Mesothelial cell of epicardium (in vitro differentiated cells): ENCODE results near the gene EXOC4. TPM values are rescaled to one million over a fixed set of nuclear protein-coding genes. Genes with fewer than 3 reads are reported as not detected.

Source experiments
- DNase-seq, 2 experiments: peaks; one replicate each; pipeline ENCODE4 v3.0.0; 2021; ENCODE audit warnings: low spot score in 2 of 2; ENCODE audit not compliant: unreplicated experiment in 2 of 2
- H3K27ac Mint-ChIP-seq: 2 replicates; pipeline ENCODE4 v1.8.0; 2021; ENCODE audit warnings: mixed read lengths
- H3K27me3 Mint-ChIP-seq: 2 replicates; pipeline ENCODE4 v1.8.0; 2021; ENCODE audit warnings: low read depth, mixed read lengths
- H3K36me3 Mint-ChIP-seq: 2 replicates; pipeline ENCODE4 v1.8.0; 2021; ENCODE audit warnings: mixed read lengths
- H3K4me1 Mint-ChIP-seq: 2 replicates; pipeline ENCODE4 v1.8.0; 2021; ENCODE audit warnings: mixed read lengths
- H3K4me3 Mint-ChIP-seq: 2 replicates; pipeline ENCODE4 v1.8.0; 2021; ENCODE audit warnings: mild to moderate bottlenecking, moderate library complexity, mixed read lengths
- H3K9me3 Mint-ChIP-seq: 2 replicates; pipeline ENCODE4 v1.8.0; 2021; ENCODE audit warnings: mixed read lengths
- total RNA-seq: library from RNA; stranded (reverse); gene quantifications from 3 replicates; pipeline ENCODE4 v1.2.1, GENCODE V29; 2021
- TF ChIP-seq, protein P1 (sequence below): fragments of 200-600 bp; sonication (generic); IDR thresholded peaks from one replicate; pipeline ENCODE4 v1.5.0; 2021; ENCODE audit warnings: antibody characterized with exemption; ENCODE audit not compliant: unreplicated experiment

Gene EXOC4
- total RNA-seq, 1 donor from 2014 or later, result 105 TPM

DNA sequence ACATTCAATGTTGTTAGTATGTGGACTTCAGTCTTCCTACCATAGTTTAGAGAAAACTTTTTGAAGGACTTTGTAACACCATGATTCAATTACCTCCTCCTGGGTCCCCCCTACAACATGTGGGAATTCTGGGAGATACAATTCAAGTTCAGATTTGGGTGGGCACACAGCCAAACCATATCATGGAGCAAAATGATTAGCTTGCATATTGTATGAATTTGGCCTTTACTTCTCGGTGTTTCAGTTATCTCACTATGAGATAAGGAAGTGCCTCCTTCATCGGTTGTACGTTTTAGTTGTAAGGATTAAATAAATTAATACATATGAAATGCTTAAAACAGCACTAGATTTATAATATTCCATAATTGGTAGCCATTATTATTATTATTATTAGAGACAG, 428.7 kb downstream of the EXOC4 start:
- Mint-ChIP-seq H3K4me3 (no peak overlapping the region), H3K36me3 (peaks cover 2% of the 10 kb centered on the region), H3K27me3 (no peaks in the 10 kb centered on the region), H3K9me3 (peaks cover 3% of the 10 kb centered on the region), H3K4me1 (peaks cover 14% of the 10 kb centered on the region), H3K27ac (no peak overlapping the region)
- TF ChIP-seq, protein P1, sequence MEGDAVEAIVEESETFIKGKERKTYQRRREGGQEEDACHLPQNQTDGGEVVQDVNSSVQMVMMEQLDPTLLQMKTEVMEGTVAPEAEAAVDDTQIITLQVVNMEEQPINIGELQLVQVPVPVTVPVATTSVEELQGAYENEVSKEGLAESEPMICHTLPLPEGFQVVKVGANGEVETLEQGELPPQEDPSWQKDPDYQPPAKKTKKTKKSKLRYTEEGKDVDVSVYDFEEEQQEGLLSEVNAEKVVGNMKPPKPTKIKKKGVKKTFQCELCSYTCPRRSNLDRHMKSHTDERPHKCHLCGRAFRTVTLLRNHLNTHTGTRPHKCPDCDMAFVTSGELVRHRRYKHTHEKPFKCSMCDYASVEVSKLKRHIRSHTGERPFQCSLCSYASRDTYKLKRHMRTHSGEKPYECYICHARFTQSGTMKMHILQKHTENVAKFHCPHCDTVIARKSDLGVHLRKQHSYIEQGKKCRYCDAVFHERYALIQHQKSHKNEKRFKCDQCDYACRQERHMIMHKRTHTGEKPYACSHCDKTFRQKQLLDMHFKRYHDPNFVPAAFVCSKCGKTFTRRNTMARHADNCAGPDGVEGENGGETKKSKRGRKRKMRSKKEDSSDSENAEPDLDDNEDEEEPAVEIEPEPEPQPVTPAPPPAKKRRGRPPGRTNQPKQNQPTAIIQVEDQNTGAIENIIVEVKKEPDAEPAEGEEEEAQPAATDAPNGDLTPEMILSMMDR, result no peak
- DNase-seq, result no peak

DNA sequence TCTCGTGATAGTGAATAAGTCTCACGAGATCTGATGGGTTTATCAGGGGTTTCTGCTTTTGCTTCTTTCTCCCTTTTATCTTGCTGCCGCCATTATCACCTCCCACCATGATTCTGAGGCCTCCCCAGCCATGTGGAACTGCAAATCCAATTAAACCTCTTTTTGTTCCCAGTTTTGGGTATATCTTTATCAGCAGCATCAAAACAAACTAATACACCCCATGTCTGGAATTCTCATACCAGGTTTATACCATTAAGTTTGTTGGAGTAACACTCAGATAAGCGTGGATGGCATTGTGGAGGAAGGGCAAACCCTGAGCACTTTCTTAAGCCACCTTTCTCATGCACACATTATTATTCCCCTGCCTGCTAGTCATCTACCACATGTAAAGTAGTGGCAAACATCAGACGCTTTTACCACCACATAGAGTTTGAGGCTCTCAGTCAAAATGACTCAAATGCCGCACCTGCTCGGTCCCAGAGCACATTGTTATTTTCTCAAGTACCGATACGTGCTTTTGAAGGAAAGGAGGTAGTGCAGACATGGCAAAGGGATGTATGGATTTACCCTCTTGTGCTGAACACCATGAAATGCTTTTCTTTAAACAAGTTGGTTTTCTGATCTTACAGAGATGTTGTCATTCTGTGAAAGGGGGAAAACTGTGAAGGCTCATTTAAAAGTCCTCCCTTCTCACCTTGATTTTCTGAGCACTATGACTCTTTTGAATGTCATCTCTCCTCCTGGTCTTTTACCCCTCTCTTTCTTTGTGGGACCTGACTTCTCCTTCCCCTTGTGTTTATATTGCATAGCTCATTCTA, 429.7 kb downstream of the EXOC4 start:
- Mint-ChIP-seq H3K4me1 (peaks cover 7% of the 10 kb centered on the region), H3K4me3 (no peak overlapping the region), H3K9me3 (peaks cover 5% of the 10 kb centered on the region), H3K27ac (no peak overlapping the region), H3K36me3 (peaks cover 2% of the 10 kb centered on the region), H3K27me3 (no peaks in the 10 kb centered on the region)
- TF ChIP-seq, protein P1, result no peak
- DNase-seq, result no peak

DNA sequence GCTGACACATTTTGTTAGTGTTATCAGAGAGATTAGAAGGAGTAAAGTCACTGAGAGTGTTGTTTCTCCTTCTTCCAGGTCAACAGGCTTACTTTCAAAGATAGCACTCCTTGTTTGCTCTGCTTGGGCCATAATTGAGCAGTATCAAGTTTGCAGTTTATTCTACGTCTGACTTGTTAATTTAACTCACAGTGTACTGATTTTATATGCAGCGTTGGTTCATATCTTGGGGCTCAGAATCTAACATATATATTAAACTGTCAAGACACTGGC, 430.2 kb downstream of the EXOC4 start:
- no peak overlapping the region for H3K4me3 Mint-ChIP-seq
- no peak for DNase-seq
- peaks cover 5% of the 10 kb centered on the region for H3K9me3 Mint-ChIP-seq
- no peak overlapping the region for H3K27ac Mint-ChIP-seq
- TF ChIP-seq, protein P1, result no peak
- peaks cover 2% of the 10 kb centered on the region for H3K36me3 Mint-ChIP-seq
- H3K27me3 Mint-ChIP-seq, result no peaks in the 10 kb centered on the region
- peaks cover 6% of the 10 kb centered on the region for H3K4me1 Mint-ChIP-seq

DNA sequence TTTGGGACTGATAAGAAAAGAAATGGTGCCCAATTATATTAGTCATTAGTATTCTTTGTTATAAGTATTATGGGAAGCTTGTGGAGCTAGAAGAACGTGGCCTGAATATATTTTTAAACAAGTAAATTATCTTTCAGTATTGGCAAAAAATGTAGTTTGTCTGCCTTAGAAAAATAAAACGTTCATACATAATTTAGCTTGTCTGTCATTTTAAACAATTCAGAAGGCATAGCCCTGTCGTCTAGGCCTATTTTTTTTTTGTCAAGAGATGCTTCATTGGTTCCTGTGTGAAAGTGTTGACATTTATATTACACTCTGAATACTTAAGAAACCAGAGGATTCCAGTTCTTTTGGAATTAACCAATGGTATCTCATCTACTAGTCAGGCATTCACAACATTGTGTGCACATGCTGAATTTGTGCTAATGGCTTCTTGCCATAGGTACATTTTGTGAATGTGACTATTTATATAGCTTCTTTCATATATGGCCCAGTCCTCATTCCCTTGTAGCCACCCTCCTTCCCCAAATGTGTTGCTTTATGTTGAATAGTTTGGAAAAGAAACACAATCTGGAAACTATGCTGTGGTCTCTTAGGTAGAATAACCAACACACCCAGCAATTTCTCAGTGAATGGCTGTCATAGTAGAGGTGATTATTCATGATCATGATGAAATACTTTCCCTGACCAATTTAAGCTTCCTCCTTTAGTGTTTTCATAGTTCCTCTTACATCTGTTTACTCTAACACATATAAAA, 435.8 kb downstream of the EXOC4 start:
- no peak for DNase-seq
- H3K4me3 Mint-ChIP-seq, result no peak overlapping the region
- TF ChIP-seq, protein P1, result no peak
- peaks cover 2% of the 10 kb centered on the region for H3K36me3 Mint-ChIP-seq
- no peaks in the 10 kb centered on the region for H3K27me3 Mint-ChIP-seq
- peaks cover 5% of the 10 kb centered on the region for H3K9me3 Mint-ChIP-seq
- H3K27ac Mint-ChIP-seq, result no peak overlapping the region
- H3K4me1 Mint-ChIP-seq, result no peaks in the 10 kb centered on the region

DNA sequence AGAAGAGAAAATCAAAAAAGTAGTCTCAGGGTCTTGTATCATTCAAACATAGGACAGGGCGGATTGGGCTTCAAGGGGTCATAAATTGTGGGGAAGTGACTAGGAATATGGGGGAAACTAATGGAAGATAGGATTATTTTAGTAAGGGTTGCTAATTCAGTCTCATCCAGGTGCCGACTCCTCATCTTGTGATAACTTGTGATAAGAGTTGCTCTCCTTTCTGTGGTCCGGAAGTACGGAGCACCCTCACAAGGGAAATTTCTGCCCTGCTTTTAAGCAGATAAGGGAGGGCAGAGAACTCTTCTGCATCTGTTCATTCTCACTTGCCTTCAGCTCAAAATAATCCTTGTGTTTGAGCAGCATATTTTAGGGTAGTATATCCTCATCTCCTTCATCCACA, 437.9 kb downstream of the EXOC4 start:
- H3K4me1 Mint-ChIP-seq, result no peaks in the 10 kb centered on the region
- H3K9me3 Mint-ChIP-seq, result peaks cover 8% of the 10 kb centered on the region
- TF ChIP-seq, protein P1, result no peak
- no peaks in the 10 kb centered on the region for H3K27me3 Mint-ChIP-seq
- no peak for DNase-seq
- peaks cover 5% of the 10 kb centered on the region for H3K36me3 Mint-ChIP-seq
- no peak overlapping the region for H3K27ac Mint-ChIP-seq
- no peak overlapping the region for H3K4me3 Mint-ChIP-seq
